M059J (cell line): ENCODE measurements around the gene ZNF549. TPM values are rescaled to one million over a fixed set of nuclear protein-coding genes. Genes with fewer than 3 reads are reported as not detected.

Experiments
- DNase-seq: peaks from one replicate; pipeline ENCODE4 v3.0.0-alpha.2; 2012; ENCODE audit warnings: low read depth
- total RNA-seq: library from RNA; depleted of rRNA; stranded (reverse); fragments of >200 nt; shearing (Covaris generic); gene quantifications from 2 replicates; pipeline ENCODE4 v1.2.3, GENCODE V29; 2014; rRNA removed

The ZNF549 gene
- total RNA-seq, 1 experiment from 2014 or later = 7.5 TPM

GRCh38 chr19:57566396-57567265 lies 39.5 kb downstream of the ZNF549 start:
- DNase-seq = peak; percentile 35

- DNase-seq = no peak
These were observed 43.6 kb downstream of the ZNF549 start for GRCh38 chr19:57570707-57571106.

GRCh38 chr19:57572415-57572947 lies 45.3 kb downstream of the ZNF549 start:
- no peak for DNase-seq

- no peak for DNase-seq
These were observed 49.5 kb downstream of the ZNF549 start for GRCh38 chr19:57576661-57577060.

GRCh38 chr19:57578487-57579205 lies 51.5 kb downstream of the ZNF549 start, which contains the start of gene ZNF416:
ZNF416 (minus strand) TSS chr19:57578911; CDS start chr19:57578704, 207 bp downstream.
- peak; percentile 99 for DNase-seq

GRCh38 chr19:57583104-57583520 lies 56.0 kb downstream of the ZNF549 start:
- no peak for DNase-seq

- DNase-seq = peak; percentile 93
These were observed 56.6 kb downstream of the ZNF549 start, which contains the start of gene ZIK1 for GRCh38 chr19:57583521-57584416. ZIK1 (plus strand) TSS chr19:57584145; CDS start chr19:57584357, 212 bp downstream.

GRCh38 chr19:57587529-57587928 lies 60.4 kb downstream of the ZNF549 start:
- peak; percentile 91 for DNase-seq

GRCh38 chr19:57599377-57599760 lies 72.2 kb downstream of the ZNF549 start:
- no peak for DNase-seq

- peak; percentile 93 for DNase-seq
These were observed 72.7 kb downstream of the ZNF549 start, which contains the start of gene ZNF530 for GRCh38 chr19:57599761-57600383. ZNF530 (plus strand) TSS chr19:57599885; CDS start chr19:57604346, 4,461 bp downstream.

- no peak for DNase-seq
These were observed 79.8 kb downstream of the ZNF549 start for GRCh38 chr19:57606931-57607330.

Other genes with a start within 250 kb of the ZNF549 start
- gene ZNF460, start 246.9 kb upstream of the ZNF549 start, total RNA-seq = 27.9 and 36.7 TPM in 2 replicates
- 7.5 and 8.4 TPM in 2 replicates for gene ZNF543, start 206.9 kb upstream of the ZNF549 start, total RNA-seq
- 8.0 and 11.8 TPM in 2 replicates for gene ZNF304, start 176.1 kb upstream of the ZNF549 start, total RNA-seq
- gene TRAPPC2B, start 163.8 kb upstream of the ZNF549 start, total RNA-seq = 32.7 and 34.6 TPM in 2 replicates
- gene ZNF547, start 163.8 kb upstream of the ZNF549 start, total RNA-seq = 1.9 and 5.6 TPM in 2 replicates
- gene ZNF548, start 137.5 kb upstream of the ZNF549 start, total RNA-seq = 13.6 and 21.9 TPM in 2 replicates
- 5.2 and 9.9 TPM in 2 replicates for gene ZNF17, start 116.2 kb upstream of the ZNF549 start, total RNA-seq
- gene ZNF749, start 92.0 kb upstream of the ZNF549 start, total RNA-seq = 3.2 and 7.0 TPM in 2 replicates
- gene VN1R1, start 70.2 kb upstream of the ZNF549 start, total RNA-seq = 0.57 TPM in 1 of 2 replicates, not detected in the other
- gene ZNF772, start 49.8 kb upstream of the ZNF549 start, total RNA-seq = 14.9 and 15.1 TPM in 2 replicates
- gene ZNF419, start 39.6 kb upstream of the ZNF549 start, total RNA-seq = 22.2 and 24.0 TPM in 2 replicates
- 22.5 and 25.1 TPM in 2 replicates for gene ZNF773, start 27.4 kb upstream of the ZNF549 start, total RNA-seq
- gene ZNF550, start 32.5 kb downstream of the ZNF549 start, total RNA-seq = 9.4 and 14.0 TPM in 2 replicates
- gene ZNF416, start 51.6 kb downstream of the ZNF549 start, total RNA-seq = 5.0 and 6.9 TPM in 2 replicates
- 10.3 and 12.3 TPM in 2 replicates for gene ZIK1, start 56.8 kb downstream of the ZNF549 start, total RNA-seq
- 7.4 and 17.4 TPM in 2 replicates for gene ZNF530, start 72.5 kb downstream of the ZNF549 start, total RNA-seq
- 16.5 and 17.6 TPM in 2 replicates for gene ZNF134, start 86.9 kb downstream of the ZNF549 start, total RNA-seq
- 12.2 and 13.1 TPM in 2 replicates for gene ZNF211, start 105.8 kb downstream of the ZNF549 start, total RNA-seq
- gene ZSCAN4, start 141.6 kb downstream of the ZNF549 start, total RNA-seq = not detected in 2 replicates
- gene ZNF551, start 154.6 kb downstream of the ZNF549 start, total RNA-seq = 7.0 and 13.1 TPM in 2 replicates
- not detected in 2 replicates for gene ZNF154, start 181.8 kb downstream of the ZNF549 start, total RNA-seq
- 1.9 and 5.4 TPM in 2 replicates for gene ZNF671, start 200.3 kb downstream of the ZNF549 start, total RNA-seq
- 11.4 and 12.8 TPM in 2 replicates for gene ZNF776, start 219.5 kb downstream of the ZNF549 start, total RNA-seq
- 11.8 and 14.2 TPM in 2 replicates for gene ZNF586, start 242.3 kb downstream of the ZNF549 start, total RNA-seq